Astrocyte (in vitro differentiated cells and primary cell): Measurements from ENCODE around the gene KHDC1. TPM values are rescaled to one million over a fixed set of nuclear protein-coding genes. Genes with fewer than 3 reads are reported as not detected.
A peak's percentile ranks its signal among the peaks of the same experiment; 100 is the strongest.

Source experiments
- DNase-seq: peaks from one replicate; pipeline ENCODE4 v3.0.0-alpha.2; 2010; ENCODE audit warnings: low read depth
- FAIRE-seq: peaks from 2 replicates; lab custom pipeline; 2011; peaks lifted over from hg19 to GRCh38; lab: Jason Lieb, UNC
- H2AFZ ChIP-seq: 2 replicates; pipeline ENCODE4 v1.6.0; 2012; ENCODE audit warnings: low read depth, low read length, inconsistent platforms
- H3K27ac ChIP-seq: 2 replicates; pipeline ENCODE4 v1.5.1; 2011; ENCODE audit warnings: low read depth, low read length, inconsistent platforms
- H3K27me3 ChIP-seq: 2 replicates; pipeline ENCODE4 v1.6.0; 2011; ENCODE audit warnings: low read length, inconsistent platforms; ENCODE audit not compliant: insufficient read depth
- H3K36me3 ChIP-seq: 2 replicates; pipeline ENCODE4 v1.5.1; 2011; ENCODE audit warnings: low read length, inconsistent platforms; ENCODE audit not compliant: insufficient read depth
- H3K4me1 ChIP-seq: 2 replicates; pipeline ENCODE4 v1.5.1; 2011; ENCODE audit warnings: low read length, inconsistent platforms; ENCODE audit not compliant: insufficient read depth
- H3K4me2 ChIP-seq: 2 replicates; pipeline ENCODE4 v1.6.0; 2012; ENCODE audit warnings: low read length, inconsistent platforms
- H3K4me3 ChIP-seq: 2 replicates; pipeline ENCODE4 v1.5.1; 2011; ENCODE audit warnings: low read depth, mild to moderate bottlenecking, low read length, inconsistent platforms; ENCODE audit not compliant: insufficient read depth
- H3K79me2 ChIP-seq: 2 replicates; pipeline ENCODE4 v1.6.0; 2012; ENCODE audit warnings: mild to moderate bottlenecking, low read length, inconsistent platforms; ENCODE audit not compliant: insufficient read depth
- H3K9ac ChIP-seq: 2 replicates; pipeline ENCODE4 v1.6.0; 2012; ENCODE audit warnings: mild to moderate bottlenecking, low read length, inconsistent platforms
- H3K9me3 ChIP-seq: 2 replicates; pipeline ENCODE4 v1.5.1; 2012; ENCODE audit warnings: low read depth, mild to moderate bottlenecking, low read length, inconsistent platforms; ENCODE audit not compliant: insufficient read depth
- H4K20me1 ChIP-seq: 2 replicates; pipeline ENCODE4 v1.6.0; 2012; ENCODE audit warnings: low read length, inconsistent platforms; ENCODE audit not compliant: insufficient read depth
- H3K27ac Mint-ChIP-seq: one replicate; pipeline ENCODE4 v1.8.0; 2021; ENCODE audit warnings: mild to moderate bottlenecking, mixed read lengths; ENCODE audit not compliant: unreplicated experiment
- H3K27me3 Mint-ChIP-seq: one replicate; pipeline ENCODE4 v1.8.0; 2021; ENCODE audit warnings: low read depth, mixed read lengths; ENCODE audit not compliant: unreplicated experiment
- H3K36me3 Mint-ChIP-seq: one replicate; pipeline ENCODE4 v1.8.0; 2021; ENCODE audit warnings: low read depth, mixed read lengths; ENCODE audit not compliant: unreplicated experiment
- H3K4me1 Mint-ChIP-seq: one replicate; pipeline ENCODE4 v1.8.0; 2021; ENCODE audit warnings: low read depth, mixed read lengths; ENCODE audit not compliant: unreplicated experiment
- H3K4me3 Mint-ChIP-seq: one replicate; pipeline ENCODE4 v1.8.0; 2021; ENCODE audit warnings: mild to moderate bottlenecking, moderate library complexity, mixed read lengths; ENCODE audit not compliant: unreplicated experiment
- H3K9me3 Mint-ChIP-seq: one replicate; pipeline ENCODE4 v1.8.0; 2021; ENCODE audit warnings: mild to moderate bottlenecking, mixed read lengths; ENCODE audit not compliant: unreplicated experiment
- EZH2 ChIP-seq: IDR thresholded peaks from 2 replicates; pipeline ENCODE4 v1.6.1; 2012; ENCODE audit warnings: mild to moderate bottlenecking, low read length, inconsistent platforms; ENCODE audit not compliant: insufficient read depth
- total RNA-seq: library from RNA; stranded (reverse); gene quantifications from 2 replicates; pipeline ENCODE4 v1.2.1, GENCODE V29; 2021
- TF ChIP-seq, protein P1 (sequence below): IDR thresholded peaks from 2 replicates; pipeline ENCODE4 v1.5.1; 2011; ENCODE audit warnings: low read depth, mild to moderate bottlenecking, inconsistent platforms, low read length, moderate library complexity; ENCODE audit not compliant: insufficient read depth

The KHDC1 gene
- total RNA-seq, 1 donor from 2014 or later: 2.9 TPM

DNA sequence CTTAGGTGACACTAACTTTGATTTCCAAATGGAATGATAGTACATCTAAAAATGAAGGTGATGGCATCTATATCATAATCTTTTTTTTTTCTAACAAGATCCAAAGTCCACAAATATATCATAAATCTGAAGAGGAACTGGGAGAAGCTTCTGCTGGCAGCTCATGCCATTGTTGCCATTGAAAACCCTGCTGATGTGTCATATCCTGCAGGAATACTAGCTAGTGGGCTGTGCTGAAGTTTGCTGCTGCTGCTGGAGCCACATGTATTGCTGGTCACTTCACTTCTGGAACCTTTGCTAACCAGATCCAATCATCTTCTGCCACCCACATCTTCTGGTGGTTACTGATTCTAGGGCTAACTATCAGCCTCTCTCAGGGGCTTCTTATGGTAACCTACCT is 27.4 kb upstream of the KHDC1 start:
- FAIRE-seq: no peak
- H3K9ac ChIP-seq: no peak overlapping the region

DNA sequence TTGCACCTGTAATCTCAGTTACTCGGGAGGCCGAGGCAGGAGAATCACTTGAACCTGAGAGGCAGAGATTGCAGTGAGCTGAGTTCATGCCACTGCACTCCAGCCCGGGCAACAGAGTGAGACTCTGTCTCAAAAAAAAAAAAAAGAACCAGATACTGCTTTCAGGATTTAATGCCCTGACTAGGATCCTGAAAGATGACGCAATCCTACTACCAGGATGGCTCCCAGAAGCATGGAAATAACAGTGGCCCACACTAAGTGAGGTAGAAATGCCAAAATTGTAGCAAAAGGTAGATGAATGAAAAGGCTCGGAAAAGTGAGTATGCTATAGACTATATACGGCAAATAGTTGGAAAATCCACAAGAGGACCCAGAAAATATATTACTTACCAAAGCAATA is 23.8 kb upstream of the KHDC1 start:
- peaks cover 6% of the 10 kb centered on the region for H3K4me1 Mint-ChIP-seq
- no peak overlapping the region for H3K27ac Mint-ChIP-seq
- no peak overlapping the region for H3K9ac ChIP-seq
- no peak overlapping the region for H3K27ac ChIP-seq
- H3K9me3 Mint-ChIP-seq: no peaks in the 10 kb centered on the region
- no peaks in the 10 kb centered on the region for H3K27me3 ChIP-seq
- no peaks in the 10 kb centered on the region for H3K36me3 Mint-ChIP-seq
- no peaks in the 10 kb centered on the region for H3K9me3 ChIP-seq
- H3K4me3 Mint-ChIP-seq: no peak overlapping the region
- no peak for TF ChIP-seq EZH2
- TF ChIP-seq, protein P1, sequence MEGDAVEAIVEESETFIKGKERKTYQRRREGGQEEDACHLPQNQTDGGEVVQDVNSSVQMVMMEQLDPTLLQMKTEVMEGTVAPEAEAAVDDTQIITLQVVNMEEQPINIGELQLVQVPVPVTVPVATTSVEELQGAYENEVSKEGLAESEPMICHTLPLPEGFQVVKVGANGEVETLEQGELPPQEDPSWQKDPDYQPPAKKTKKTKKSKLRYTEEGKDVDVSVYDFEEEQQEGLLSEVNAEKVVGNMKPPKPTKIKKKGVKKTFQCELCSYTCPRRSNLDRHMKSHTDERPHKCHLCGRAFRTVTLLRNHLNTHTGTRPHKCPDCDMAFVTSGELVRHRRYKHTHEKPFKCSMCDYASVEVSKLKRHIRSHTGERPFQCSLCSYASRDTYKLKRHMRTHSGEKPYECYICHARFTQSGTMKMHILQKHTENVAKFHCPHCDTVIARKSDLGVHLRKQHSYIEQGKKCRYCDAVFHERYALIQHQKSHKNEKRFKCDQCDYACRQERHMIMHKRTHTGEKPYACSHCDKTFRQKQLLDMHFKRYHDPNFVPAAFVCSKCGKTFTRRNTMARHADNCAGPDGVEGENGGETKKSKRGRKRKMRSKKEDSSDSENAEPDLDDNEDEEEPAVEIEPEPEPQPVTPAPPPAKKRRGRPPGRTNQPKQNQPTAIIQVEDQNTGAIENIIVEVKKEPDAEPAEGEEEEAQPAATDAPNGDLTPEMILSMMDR: no peak
- peaks cover 3% of the 10 kb centered on the region for H3K36me3 ChIP-seq
- no peaks in the 10 kb centered on the region for H4K20me1 ChIP-seq
- no peak for DNase-seq
- no peak for FAIRE-seq
- no peak overlapping the region for H3K4me3 ChIP-seq
- H2AFZ ChIP-seq: no peak overlapping the region
- no peaks in the 10 kb centered on the region for H3K27me3 Mint-ChIP-seq
- no peaks in the 10 kb centered on the region for H3K4me1 ChIP-seq
- no peaks in the 10 kb centered on the region for H3K79me2 ChIP-seq
- H3K4me2 ChIP-seq: no peak overlapping the region

More for the DNA sequence above, 27.4 kb upstream of the KHDC1 start:
- Mint-ChIP-seq H3K9me3 (peaks cover 1% of the 10 kb centered on the region), H3K27ac (peak overlapping the region; percentile 31), H3K27me3 (no peaks in the 10 kb centered on the region), H3K4me3 (no peak overlapping the region), H3K36me3 (peaks cover 2% of the 10 kb centered on the region), H3K4me1 (peaks cover 6% of the 10 kb centered on the region)
- TF ChIP-seq, protein P1: no peak
- TF ChIP-seq EZH2: no peak
- no peaks in the 10 kb centered on the region for H3K4me1 ChIP-seq
- peaks cover 2% of the 10 kb centered on the region for H3K27me3 ChIP-seq
- H3K79me2 ChIP-seq: no peaks in the 10 kb centered on the region
- H3K27ac ChIP-seq: no peak overlapping the region
- no peak overlapping the region for H2AFZ ChIP-seq
- H4K20me1 ChIP-seq: no peaks in the 10 kb centered on the region
- H3K4me3 ChIP-seq: no peak overlapping the region
- peak overlapping the region; percentile 27 for H3K4me2 ChIP-seq
- H3K9me3 ChIP-seq: no peaks in the 10 kb centered on the region
- peaks cover 5% of the 10 kb centered on the region for H3K36me3 ChIP-seq
- peak; percentile 18 for DNase-seq

DNA sequence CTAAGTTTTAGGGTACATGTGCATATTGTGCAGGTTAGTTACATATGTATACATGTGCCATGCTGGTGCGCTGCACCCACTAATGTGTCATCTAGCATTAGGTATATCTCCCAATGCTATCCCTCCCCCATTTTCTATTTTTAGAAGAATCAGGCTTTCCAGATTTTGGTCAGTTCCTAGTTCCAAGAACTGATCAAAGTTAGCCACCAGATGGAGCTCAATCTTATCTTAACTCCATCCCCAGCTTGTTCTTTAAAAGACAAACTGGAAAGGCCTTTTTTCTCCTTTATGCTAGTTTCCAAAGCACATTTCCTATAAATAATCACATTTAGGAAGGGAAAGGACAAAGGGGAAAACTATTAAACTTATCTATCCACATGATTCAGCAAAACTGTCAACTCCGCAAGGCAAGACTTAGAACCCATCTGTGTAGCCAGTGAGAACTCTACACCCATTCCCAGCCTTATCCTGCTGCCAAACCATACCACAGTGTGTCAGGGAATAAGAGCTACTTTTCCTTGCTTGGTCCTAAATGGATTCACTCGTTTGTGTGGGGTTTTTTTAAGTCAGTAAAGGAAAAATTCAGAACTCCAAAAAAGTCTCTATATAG is 22.8 kb upstream of the KHDC1 start:
- Mint-ChIP-seq H3K9me3 (no peaks in the 10 kb centered on the region), H3K36me3 (no peaks in the 10 kb centered on the region), H3K27ac (no peak overlapping the region), H3K4me1 (peaks cover 6% of the 10 kb centered on the region), H3K4me3 (no peak overlapping the region), H3K27me3 (no peaks in the 10 kb centered on the region)
- H3K27ac ChIP-seq: no peak overlapping the region
- no peak for TF ChIP-seq EZH2
- TF ChIP-seq, protein P1: peak; percentile 47
- H4K20me1 ChIP-seq: no peaks in the 10 kb centered on the region
- no peaks in the 10 kb centered on the region for H3K79me2 ChIP-seq
- H3K27me3 ChIP-seq: no peaks in the 10 kb centered on the region
- H3K36me3 ChIP-seq: no peaks in the 10 kb centered on the region
- DNase-seq (peak; percentile 48), FAIRE-seq (no peak)
- no peak overlapping the region for H3K4me3 ChIP-seq
- no peak overlapping the region for H3K4me2 ChIP-seq
- no peak overlapping the region for H3K9ac ChIP-seq
- H2AFZ ChIP-seq: no peak overlapping the region
- H3K9me3 ChIP-seq: no peaks in the 10 kb centered on the region
- H3K4me1 ChIP-seq: no peaks in the 10 kb centered on the region
